Body of pancreas (tissue), 4 donors: ENCODE measurements around the gene ZNF775.

ENCODE experiments used
- CTCF ChIP-seq, 7 experiments: fragments of 450-650 bp in 4 of 7; fragments of 200-600 bp in 3 of 7; sonication (generic) in 3 of 7; IDR thresholded peaks; one replicate each; pipeline ENCODE4 v1.5.1; 2016 to 2019; ENCODE audit warnings: antibody characterized with exemption in 7 of 7
- POLR2A ChIP-seq, 3 donors: fragments of 450-650 bp; IDR thresholded peaks; one replicate each; pipeline ENCODE4 v1.6.1; 2016; ENCODE audit warnings: antibody characterized with exemption in 3 of 3, mild to moderate bottlenecking in 2 of 3

- no peak for TF ChIP-seq CTCF (IDR thresholded peaks at IDR 0.05)
- TF ChIP-seq POLR2A (IDR thresholded peaks at IDR 0.05), result no peak
These were observed 41.1 kb downstream of the ZNF775 start for GRCh38 chr7:150420242-150420641.
